Astrocyte (in vitro differentiated cells and primary cell): Measurements from ENCODE around the gene PICALM.

ENCODE experiments used
- EZH2 ChIP-seq: IDR thresholded peaks from 2 replicates; pipeline ENCODE4 v1.6.1; 2012; ENCODE audit warnings: mild to moderate bottlenecking, low read length, inconsistent platforms; ENCODE audit not compliant: insufficient read depth
- TF ChIP-seq, protein P1 (sequence below): IDR thresholded peaks from 2 replicates; pipeline ENCODE4 v1.5.1; 2011; ENCODE audit warnings: low read depth, mild to moderate bottlenecking, inconsistent platforms, low read length, moderate library complexity; ENCODE audit not compliant: insufficient read depth

DNA sequence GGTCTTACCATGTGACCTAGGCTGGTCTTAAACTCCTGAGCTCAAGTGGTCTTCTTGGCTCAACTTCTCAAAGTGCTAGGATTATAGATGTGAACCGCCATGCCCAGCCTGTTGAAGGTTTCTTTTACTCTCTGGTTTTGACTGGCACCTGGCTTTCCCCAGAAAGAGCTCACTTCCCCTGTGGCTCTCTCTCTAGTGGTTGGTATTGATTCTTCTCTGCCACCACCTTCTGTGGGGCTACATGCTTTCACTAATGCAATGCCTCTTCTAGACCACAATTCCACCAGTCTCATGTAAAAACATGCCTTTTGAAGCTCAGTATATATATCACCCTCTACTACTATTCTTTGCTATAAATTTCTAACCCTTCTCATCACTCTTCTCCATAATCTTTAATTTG, 146.5 kb downstream of the PICALM start:
- TF ChIP-seq, protein P1, sequence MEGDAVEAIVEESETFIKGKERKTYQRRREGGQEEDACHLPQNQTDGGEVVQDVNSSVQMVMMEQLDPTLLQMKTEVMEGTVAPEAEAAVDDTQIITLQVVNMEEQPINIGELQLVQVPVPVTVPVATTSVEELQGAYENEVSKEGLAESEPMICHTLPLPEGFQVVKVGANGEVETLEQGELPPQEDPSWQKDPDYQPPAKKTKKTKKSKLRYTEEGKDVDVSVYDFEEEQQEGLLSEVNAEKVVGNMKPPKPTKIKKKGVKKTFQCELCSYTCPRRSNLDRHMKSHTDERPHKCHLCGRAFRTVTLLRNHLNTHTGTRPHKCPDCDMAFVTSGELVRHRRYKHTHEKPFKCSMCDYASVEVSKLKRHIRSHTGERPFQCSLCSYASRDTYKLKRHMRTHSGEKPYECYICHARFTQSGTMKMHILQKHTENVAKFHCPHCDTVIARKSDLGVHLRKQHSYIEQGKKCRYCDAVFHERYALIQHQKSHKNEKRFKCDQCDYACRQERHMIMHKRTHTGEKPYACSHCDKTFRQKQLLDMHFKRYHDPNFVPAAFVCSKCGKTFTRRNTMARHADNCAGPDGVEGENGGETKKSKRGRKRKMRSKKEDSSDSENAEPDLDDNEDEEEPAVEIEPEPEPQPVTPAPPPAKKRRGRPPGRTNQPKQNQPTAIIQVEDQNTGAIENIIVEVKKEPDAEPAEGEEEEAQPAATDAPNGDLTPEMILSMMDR: no peak
- no peak for TF ChIP-seq EZH2
